HepG2 (cell line): ENCODE data around the gene ATOH8. TPM values are rescaled to one million over a fixed set of nuclear protein-coding genes. Genes with fewer than 3 reads are reported as not detected.

Experiments
- ATAC-seq: fragments of 200-7000 bp; cut with Tn5 transposase; 3 replicates; pipeline ENCODE4 v1.9.1; 2020; ENCODE audit warnings: mild to moderate bottlenecking, moderate library complexity
- BruUV-seq: library from RNA; stranded (reverse); fragments of 400-500 nt; replicated peaks from 2 replicates; lab custom pipeline; 2021; lab: Mats Ljungman, UMichigan
- CTCF ChIA-PET: fragments of 300-600 bp; formaldehyde crosslinking; extraction: SDS; loops from one replicate; lab custom pipeline; 2021; ENCODE audit warnings: low total read pairs, inconsistent platforms, low intra/inter-chr PET ratio; lab: Yijun Ruan, JAX
- POLR2A ChIA-PET: fragments of 350-600 bp; sonication (Branson Sonifier 250); formaldehyde crosslinking; loops from one replicate; lab custom pipeline; 2020; ENCODE audit warnings: antibody characterized with exemption, inconsistent platforms; lab: Yijun Ruan, JAX
- DNase-seq: peaks from one replicate; pipeline ENCODE4 v3.0.0-alpha.2; 2015; ENCODE audit warnings: low spot score
- FAIRE-seq: peaks from 3 replicates; lab custom pipeline; 2011; peaks lifted over from hg19 to GRCh38; lab: Jason Lieb, UNC
- H2AFZ ChIP-seq: one replicate; pipeline ENCODE4 v1.6.1; 2011; ENCODE audit warnings: low read length, inconsistent platforms
- H3K27ac ChIP-seq: fragments of 300-600 bp; 3 replicates; pipeline ENCODE4 v1.8.0; 2011; ENCODE audit warnings: mixed run types, mild to moderate bottlenecking, mixed read lengths, low read length, inconsistent platforms; ENCODE audit not compliant: insufficient read depth; ENCODE audit errors: extremely low read length
- H3K27me3 ChIP-seq, 2 experiments: fragments of 200-600 bp in 1 of 2; 2 replicates in 1 of 2; 3 replicates in 1 of 2; pipeline versions ENCODE4 v1.6.0 to v1.8.0; 2011; ENCODE audit warnings: low read length in 2 of 2, mild to moderate bottlenecking in 2 of 2, moderate library complexity in 2 of 2, inconsistent platforms in 1 of 2; ENCODE audit not compliant: insufficient read depth in 2 of 2, control insufficient read depth in 1 of 2
- H3K36me3 ChIP-seq, 2 experiments: fragments of 200-600 bp in 1 of 2; replicated peaks in 1 of 2; 2 replicates in 1 of 2; 3 replicates in 1 of 2; pipeline versions ENCODE4 v1.5.1 to v1.8.0; 2011; ENCODE audit warnings: low read length in 2 of 2, inconsistent platforms in 1 of 2; ENCODE audit not compliant: insufficient read depth in 2 of 2, control insufficient read depth in 1 of 2
- H3K4me1 ChIP-seq: 2 replicates; pipeline ENCODE4 v1.5.1; 2012; ENCODE audit warnings: low read length, inconsistent platforms; ENCODE audit not compliant: insufficient read depth
- H3K4me2 ChIP-seq: 2 replicates; pipeline ENCODE4 v1.6.0; 2011; ENCODE audit warnings: low read depth, low read length, inconsistent platforms
- H3K4me3 ChIP-seq, 3 experiments: fragments of 200-600 bp in 1 of 3; sonication (generic), shearing (Covaris generic) in 1 of 3; replicated peaks in 1 of 3; 2 replicates each; pipeline ENCODE4 v1.5.1; 2011 to 2016; ENCODE audit warnings: low read length in 3 of 3, inconsistent platforms in 2 of 3, low read depth in 2 of 3, mild to moderate bottlenecking in 2 of 3, control low read depth in 1 of 3, mixed read lengths in 1 of 3; ENCODE audit not compliant: insufficient read depth in 1 of 3
- H3K79me2 ChIP-seq: one replicate; pipeline ENCODE4 v1.6.1; 2011; ENCODE audit warnings: low read length, inconsistent platforms; ENCODE audit not compliant: insufficient read depth
- H3K9ac ChIP-seq: 2 replicates; pipeline ENCODE4 v1.6.0; 2011; ENCODE audit warnings: mild to moderate bottlenecking, low read depth, low read length, inconsistent platforms; ENCODE audit not compliant: insufficient read depth
- H3K9me3 ChIP-seq: 2 replicates; pipeline ENCODE4 v1.5.1; 2012; ENCODE audit warnings: mild to moderate bottlenecking, low read length
- H4K20me1 ChIP-seq: 2 replicates; pipeline ENCODE4 v1.6.0; 2011; ENCODE audit warnings: inconsistent platforms, mild to moderate bottlenecking, low read length, moderate library complexity; ENCODE audit not compliant: insufficient read depth
- HMG20B ChIP-seq: conservative IDR thresholded peaks from 2 replicates; pipeline ENCODE4 v1.6.1; 2016; ENCODE audit warnings: missing genetic modification reagents, missing compliant biosample characterization
- IRF2 ChIP-seq: IDR thresholded peaks from 2 replicates; pipeline ENCODE4 v1.6.1; 2018; ENCODE audit warnings: missing genetic modification reagents, missing compliant biosample characterization
- KMT2B ChIP-seq: IDR thresholded peaks from 2 replicates; pipeline ENCODE4 v1.6.1; 2016; ENCODE audit warnings: missing genetic modification reagents, missing compliant biosample characterization
- PHF21A ChIP-seq: sonication (generic); formaldehyde crosslinking; IDR thresholded peaks from 2 replicates; pipeline ENCODE4 v1.5.0; 2020; ENCODE audit warnings: mild to moderate bottlenecking, missing genetic modification reagents
- SOX5 ChIP-seq: IDR thresholded peaks from 2 replicates; pipeline ENCODE4 v1.6.1; 2016; ENCODE audit warnings: borderline replicate concordance
- TAF15 ChIP-seq: fragments of 200-400 bp; formaldehyde crosslinking; IDR thresholded peaks from one replicate; pipeline ENCODE4 v1.6.1; 2018; ENCODE audit warnings: mild to moderate bottlenecking, low read depth, low read length; ENCODE audit not compliant: poor library complexity, severe bottlenecking
- ZNF101 ChIP-seq: sonication (generic); formaldehyde crosslinking; IDR thresholded peaks from 2 replicates; pipeline ENCODE4 v1.4.0; 2020; ENCODE audit warnings: mild to moderate bottlenecking, low read depth, missing genetic modification reagents, borderline replicate concordance
- ZNF605 ChIP-seq: sonication (generic); formaldehyde crosslinking; IDR thresholded peaks from 2 replicates; pipeline ENCODE4 v1.8.0; 2022; ENCODE audit warnings: mild to moderate bottlenecking, missing genetic modification reagents
- ZNF674 ChIP-seq: sonication (generic); formaldehyde crosslinking; IDR thresholded peaks from 2 replicates; pipeline ENCODE4 v1.5.0; 2020; ENCODE audit warnings: low read depth, mild to moderate bottlenecking, missing genetic modification reagents
- ZNF720 ChIP-seq: sonication (generic); formaldehyde crosslinking; IDR thresholded peaks from 2 replicates; pipeline ENCODE4 v1.4.0; 2020; ENCODE audit warnings: missing genetic modification reagents
- ZNF768 ChIP-seq: sonication (generic); formaldehyde crosslinking; IDR thresholded peaks from 2 replicates; pipeline ENCODE4 v1.4.0; 2020; ENCODE audit warnings: missing genetic modification reagents
- ZSCAN21 ChIP-seq: sonication (generic); formaldehyde crosslinking; IDR thresholded peaks from 2 replicates; pipeline ENCODE4 v1.8.0; 2022; ENCODE audit warnings: mild to moderate bottlenecking, missing genetic modification reagents, moderate library complexity, borderline replicate concordance
- ZSCAN25 ChIP-seq: sonication (generic); formaldehyde crosslinking; IDR thresholded peaks from 2 replicates; pipeline ENCODE4 v1.8.0; 2022; ENCODE audit warnings: mild to moderate bottlenecking, missing genetic modification reagents
- WGBS: methylation state at CpG from one replicate; pipeline ENCODE4 v1.1.6; 2017; ENCODE audit warnings: low lambda C conversion rate; 5-methylcytosine and 5-hydroxymethylcytosine counted together
- in situ Hi-C: cut with HindIII; loops from 2 replicates; pipeline ENCODE4 v1.10.0; 2017; ENCODE audit warnings: low pct_unique_long_range_greater_than_20kb; ENCODE audit not compliant: extremely low pct_ligation_motif_present
- intact Hi-C: fragments of 100-400 bp; cut with micrococcal nuclease; formaldehyde crosslinking; loops from one replicate; pipeline ENCODE4 v1.10.0; 2022; ENCODE audit not compliant: unreplicated experiment
- polyA plus RNA-seq, 8 experiments: library from polyadenylated mRNA; depleted of rRNA in 3 of 8; stranded (reverse) in 7 of 8; unstranded in 1 of 8; fragments of >200 nt; fragmentation: Illumina TruSeq in 4 of 8; extraction: Trizol in 4 of 8; gene quantifications; 2 replicates each; pipeline versions ENCODE4 v1.2.1 to v1.2.3, GENCODE V29; 2011 to 2016; ENCODE audit warnings: low read depth in 4 of 8, missing spikeins in 1 of 8, mixed read lengths in 1 of 8; ENCODE audit not compliant: insufficient read depth in 1 of 8
- total RNA-seq, 5 experiments: library from RNA; depleted of rRNA; stranded (reverse); fragments of >200 nt; fragmentation: Illumina TruSeq; extraction: Trizol; gene quantifications; 2 replicates each; pipeline ENCODE4 v1.2.3, GENCODE V29; 2016; ENCODE audit warnings: low read depth in 1 of 5
- TF ChIP-seq, protein P1 (sequence below): sonication (generic); formaldehyde crosslinking; IDR thresholded peaks from 2 replicates; pipeline ENCODE4 v1.4.0; 2020; ENCODE audit warnings: mild to moderate bottlenecking, missing genetic modification reagents

The ATOH8 gene
- total and polyA plus RNA-seq, 2 of the 13 experiments (the other 11 are each of a cell fraction or from before 2014, with no cell fraction given), result 0.13 to 0.61 TPM

DNA sequence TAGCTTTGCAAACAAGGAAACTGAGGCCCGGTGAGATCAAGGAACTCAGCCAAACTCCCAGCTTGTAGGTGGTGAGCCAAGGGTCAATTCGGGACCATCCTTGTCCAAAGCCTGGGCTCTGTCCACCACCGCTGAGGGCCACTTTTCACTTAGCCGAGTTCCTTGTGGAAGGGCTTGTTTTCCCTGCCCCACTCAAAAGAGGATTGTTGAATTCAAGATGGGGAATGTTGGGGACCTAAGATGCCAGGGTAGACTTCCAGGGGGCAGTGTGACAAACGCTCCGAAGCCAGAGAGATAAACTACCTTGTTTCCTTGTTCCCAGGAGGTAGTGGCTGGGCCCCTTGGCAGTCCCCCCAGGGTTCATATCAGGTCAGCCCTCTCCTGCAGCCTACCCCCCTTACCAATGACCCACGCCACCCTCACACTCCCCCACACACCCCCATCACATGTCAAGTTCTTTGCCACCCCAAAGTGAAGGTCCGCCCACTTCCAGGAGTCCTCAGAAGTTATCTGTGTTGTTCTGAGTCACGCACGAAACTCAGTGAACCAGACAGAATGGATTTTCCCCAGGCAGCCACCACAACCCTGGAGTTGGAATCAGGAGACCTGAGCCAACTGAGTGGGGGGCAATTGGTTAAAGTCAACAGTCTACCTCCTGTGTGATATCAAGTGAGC is 10.3 kb upstream of the ATOH8 start:
- 58% methylated on average over 10 of the region's 10 CpGs for WGBS
- Histone ChIP-seq H3K9me3 (no peaks in the 10 kb centered on the region), H3K4me1 (peaks cover 37% of the 10 kb centered on the region), H3K79me2 (no peaks in the 10 kb centered on the region), H3K4me2 (peak overlapping the region; percentile 80), H3K36me3 (no peaks in the 10 kb centered on the region), H3K4me3 (peak overlapping the region in 1 of 3 experiments; percentile 53; a peak in 2 of 6 replicates), H2AFZ (no peak overlapping the region), H4K20me1 (no peaks in the 10 kb centered on the region), H3K27ac (no peak overlapping the region), H3K27me3 (peaks cover 0 to 10% of the 10 kb centered on the region in 2 experiments; a peak in 1 of 5 replicates), H3K9ac (no peak overlapping the region)
- POLR2A ChIA-PET, result interaction anchor here (0.8 to 2.4 kb wide), 2 partner anchors 20 to 56 kb away, joined by 4 to 8 read pairs; no protein-coding TSS in a partner anchor
- ATAC-seq (no peak), FAIRE-seq (no peak), DNase-seq (no peak)
- in situ Hi-C loops, result no loop called here
- CTCF ChIA-PET, result no interaction called here
- TF ChIP-seq ZNF605 (CRISPR knock-in tag) (0 out of 2 replicates have a peak, but pooled peaks have one; percentile 36), HMG20B (CRISPR knock-in tag) (no peak)
- intact Hi-C loops, result no loop called here
- no TSS peak for BruUV-seq

DNA sequence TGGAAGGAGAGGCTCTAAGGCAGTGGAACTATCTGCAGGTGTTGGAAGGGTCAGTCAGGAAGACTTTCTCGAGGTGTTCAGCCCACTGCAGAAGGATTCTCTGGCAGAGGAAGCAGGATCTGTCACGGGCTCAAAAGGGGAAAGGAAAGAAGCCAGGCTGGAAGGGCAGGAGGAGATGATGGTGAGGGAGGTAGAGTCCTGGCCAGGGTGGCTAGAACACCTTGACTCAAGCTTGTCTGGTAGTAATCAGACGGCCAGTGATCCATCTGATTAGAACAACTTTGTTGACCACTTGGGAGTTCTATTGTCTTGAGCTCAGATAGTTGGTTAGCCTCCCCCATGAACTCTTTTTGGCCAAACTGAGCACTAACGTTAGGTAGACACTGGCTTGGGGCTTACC is 9.7 kb upstream of the ATOH8 start:
- H3K9me3 ChIP-seq, result no peaks in the 10 kb centered on the region
- H3K36me3 ChIP-seq, result no peaks in the 10 kb centered on the region
- H3K9ac ChIP-seq, result no peak overlapping the region
- ATAC-seq (no peak), DNase-seq (no peak), FAIRE-seq (no peak)
- H3K79me2 ChIP-seq, result no peaks in the 10 kb centered on the region
- H3K27ac ChIP-seq, result no peak overlapping the region
- ChIA-PET POLR2A (no interaction called here), CTCF (no interaction called here)
- no peak overlapping the region for H3K4me2 ChIP-seq
- H3K27me3 ChIP-seq, result peaks cover 0 to 10% of the 10 kb centered on the region in 2 experiments; a peak in 1 of 5 replicates
- peaks cover 37% of the 10 kb centered on the region for H3K4me1 ChIP-seq
- intact Hi-C loops, result no loop called here
- no peak overlapping the region for H3K4me3 ChIP-seq
- TF ChIP-seq ZSCAN21 (CRISPR knock-in tag), result no peak
- TF ChIP-seq IRF2 (CRISPR knock-in tag), result no peak
- no peak for TF ChIP-seq ZNF720 (CRISPR knock-in tag)
- TF ChIP-seq ZNF674 (CRISPR knock-in tag), result no peak
- no peak for TF ChIP-seq SOX5 (CRISPR knock-in tag)
- TF ChIP-seq TAF15, result no peak
- no peak for TF ChIP-seq ZNF101
- no peak for TF ChIP-seq KMT2B (CRISPR knock-in tag)
- TF ChIP-seq, protein P1, sequence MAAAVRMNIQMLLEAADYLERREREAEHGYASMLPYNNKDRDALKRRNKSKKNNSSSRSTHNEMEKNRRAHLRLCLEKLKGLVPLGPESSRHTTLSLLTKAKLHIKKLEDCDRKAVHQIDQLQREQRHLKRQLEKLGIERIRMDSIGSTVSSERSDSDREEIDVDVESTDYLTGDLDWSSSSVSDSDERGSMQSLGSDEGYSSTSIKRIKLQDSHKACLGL, result no peak
- TF ChIP-seq ZNF768 (CRISPR knock-in tag), result no peak
- no peak for TF ChIP-seq ZSCAN25 (CRISPR knock-in tag)
- TF ChIP-seq PHF21A, result no peak
- BruUV-seq, result no TSS peak
- no peak overlapping the region for H2AFZ ChIP-seq
- WGBS, result 61% methylated on average over 4 of the region's 4 CpGs
- H4K20me1 ChIP-seq, result no peaks in the 10 kb centered on the region
- in situ Hi-C loops, result no loop called here
